ENCODE results near the gene PLOD2. TPM values are rescaled to one million over a fixed set of nuclear protein-coding genes. Genes with fewer than 3 reads are reported as not detected.

Gene PLOD2
- polyA plus RNA-seq, 4 donors: 17.8 to 118 (median 21.5) TPM

- H3K9me3 ChIP-seq (ENCODE audit: control insufficient read depth in 2 of 2, insufficient read depth in 1 of 2, low read depth in 1 of 2, low read length in 1 of 2): no peaks in the 10 kb centered on the region
- FAIRE-seq (no peak), DNase-seq (no peak)
- H3K27me3 ChIP-seq (ENCODE audit: control insufficient read depth in 3 of 3, insufficient read depth in 3 of 3, low read length in 3 of 3): no peaks in the 10 kb centered on the region
- no peaks in the 10 kb centered on the region for H3K4me1 ChIP-seq (ENCODE audit: control insufficient read depth in 3 of 3, insufficient read depth in 2 of 3, low read depth in 1 of 3, low read length in 2 of 3)
- no peak overlapping the region for H3K27ac ChIP-seq (ENCODE audit: low read depth in 1 of 3, low read length in 2 of 3)
- 73 to 87% (median 80%) methylated on average over 2 of the region's 2 CpGs for WGBS, 3 donors
- peaks cover 0 to 2% (median 0%) of the 10 kb centered on the region in 3 donors for H3K36me3 ChIP-seq (ENCODE audit: control insufficient read depth in 3 of 3, insufficient read depth in 2 of 3, low read depth in 1 of 3, low read length in 3 of 3)
- no peak overlapping the region for H3K4me3 ChIP-seq (ENCODE audit: low read depth in 1 of 3, low read length in 3 of 3)
These were observed 75.3 kb downstream of the PLOD2 start for GRCh38 chr3:146085678-146086077.

GRCh38 chr3:146080578-146080977 lies 80.4 kb downstream of the PLOD2 start:
- no peak for FAIRE-seq
- no peak overlapping the region for H3K4me3 ChIP-seq (ENCODE audit: low read depth in 1 of 3, low read length in 3 of 3)
- no peaks in the 10 kb centered on the region for H3K27me3 ChIP-seq (ENCODE audit: control insufficient read depth in 3 of 3, insufficient read depth in 3 of 3, low read length in 3 of 3)
- no peaks in the 10 kb centered on the region for H3K9me3 ChIP-seq (ENCODE audit: control insufficient read depth in 2 of 2, insufficient read depth in 1 of 2, low read depth in 1 of 2, low read length in 1 of 2)
- peaks cover 0 to 2% (median 2%) of the 10 kb centered on the region in 3 donors for H3K36me3 ChIP-seq (ENCODE audit: control insufficient read depth in 3 of 3, insufficient read depth in 2 of 3, low read depth in 1 of 3, low read length in 3 of 3)
- H3K4me1 ChIP-seq (ENCODE audit: control insufficient read depth in 3 of 3, insufficient read depth in 2 of 3, low read depth in 1 of 3, low read length in 2 of 3): no peaks in the 10 kb centered on the region
- H3K27ac ChIP-seq (ENCODE audit: low read depth in 1 of 3, low read length in 2 of 3): no peak overlapping the region
- WGBS, 3 donors: 63 to 77% (median 64%) methylated on average over 2 of the region's 2 CpGs
- no peak for DNase-seq

- H3K27me3 ChIP-seq (ENCODE audit: control insufficient read depth in 3 of 3, insufficient read depth in 3 of 3, low read length in 3 of 3): no peaks in the 10 kb centered on the region
- FAIRE-seq (no peak), DNase-seq (no peak)
- no peak overlapping the region for H3K4me3 ChIP-seq (ENCODE audit: low read depth in 1 of 3, low read length in 3 of 3)
- H3K9me3 ChIP-seq (ENCODE audit: control insufficient read depth in 2 of 2, insufficient read depth in 1 of 2, low read depth in 1 of 2, low read length in 1 of 2): no peaks in the 10 kb centered on the region
- H3K27ac ChIP-seq (ENCODE audit: low read depth in 1 of 3, low read length in 2 of 3): no peak overlapping the region
- 91 to 95% (median 94%) methylated on average over 2 of the region's 2 CpGs for WGBS, 3 donors
- peaks cover 0 to 2% (median 2%) of the 10 kb centered on the region in 3 donors for H3K36me3 ChIP-seq (ENCODE audit: control insufficient read depth in 3 of 3, insufficient read depth in 2 of 3, low read depth in 1 of 3, low read length in 3 of 3)
- no peaks in the 10 kb centered on the region for H3K4me1 ChIP-seq (ENCODE audit: control insufficient read depth in 3 of 3, insufficient read depth in 2 of 3, low read depth in 1 of 3, low read length in 2 of 3)
These were observed 83.0 kb downstream of the PLOD2 start for GRCh38 chr3:146078031-146078430.

GRCh38 chr3:146077181-146077580 lies 83.8 kb downstream of the PLOD2 start:
- no peak for FAIRE-seq
- Histone ChIP-seq H3K27ac (ENCODE audit: low read depth in 1 of 3, low read length in 2 of 3) (no peak overlapping the region), H3K4me3 (ENCODE audit: low read depth in 1 of 3, low read length in 3 of 3) (no peak overlapping the region), H3K36me3 (ENCODE audit: control insufficient read depth in 3 of 3, insufficient read depth in 2 of 3, low read depth in 1 of 3, low read length in 3 of 3) (peaks cover 0 to 2% (median 0%) of the 10 kb centered on the region in 3 donors), H3K27me3 (ENCODE audit: control insufficient read depth in 3 of 3, insufficient read depth in 3 of 3, low read length in 3 of 3) (no peaks in the 10 kb centered on the region), H3K4me1 (ENCODE audit: control insufficient read depth in 3 of 3, insufficient read depth in 2 of 3, low read depth in 1 of 3, low read length in 2 of 3) (no peaks in the 10 kb centered on the region), H3K9me3 (ENCODE audit: control insufficient read depth in 2 of 2, insufficient read depth in 1 of 2, low read depth in 1 of 2, low read length in 1 of 2) (no peaks in the 10 kb centered on the region)
- DNase-seq: no peak
- 88 to 95% (median 93%) methylated on average over 1 of the region's 1 CpG for WGBS, 3 donors

GRCh38 chr3:146072824-146073223 lies 88.2 kb downstream of the PLOD2 start:
- no peaks in the 10 kb centered on the region for H3K27me3 ChIP-seq (ENCODE audit: control insufficient read depth in 3 of 3, insufficient read depth in 3 of 3, low read length in 3 of 3)
- H3K4me1 ChIP-seq (ENCODE audit: control insufficient read depth in 3 of 3, insufficient read depth in 2 of 3, low read depth in 1 of 3, low read length in 2 of 3): no peaks in the 10 kb centered on the region
- H3K36me3 ChIP-seq (ENCODE audit: control insufficient read depth in 3 of 3, insufficient read depth in 2 of 3, low read depth in 1 of 3, low read length in 3 of 3): peaks cover 0 to 2% (median 0%) of the 10 kb centered on the region in 3 donors
- DNase-seq (no peak), FAIRE-seq (peak; percentile 72)
- no peaks in the 10 kb centered on the region for H3K9me3 ChIP-seq (ENCODE audit: control insufficient read depth in 2 of 2, insufficient read depth in 1 of 2, low read depth in 1 of 2, low read length in 1 of 2)
- no peak overlapping the region for H3K4me3 ChIP-seq (ENCODE audit: low read depth in 1 of 3, low read length in 3 of 3)
- H3K27ac ChIP-seq (ENCODE audit: low read depth in 1 of 3, low read length in 2 of 3): no peak overlapping the region

GRCh38 chr3:146072061-146072460 lies 88.9 kb downstream of the PLOD2 start:
- 45 to 69% (median 61%) methylated on average over 3 of the region's 3 CpGs for WGBS, 3 donors
- no peak overlapping the region for H3K27ac ChIP-seq (ENCODE audit: low read depth in 1 of 3, low read length in 2 of 3)
- no peaks in the 10 kb centered on the region for H3K9me3 ChIP-seq (ENCODE audit: control insufficient read depth in 2 of 2, insufficient read depth in 1 of 2, low read depth in 1 of 2, low read length in 1 of 2)
- FAIRE-seq (no peak), DNase-seq (peak in 1 of 2 donors; percentile 33)
- no peak overlapping the region for H3K4me3 ChIP-seq (ENCODE audit: low read depth in 1 of 3, low read length in 3 of 3)
- H3K4me1 ChIP-seq (ENCODE audit: control insufficient read depth in 3 of 3, insufficient read depth in 2 of 3, low read depth in 1 of 3, low read length in 2 of 3): no peaks in the 10 kb centered on the region
- H3K27me3 ChIP-seq (ENCODE audit: control insufficient read depth in 3 of 3, insufficient read depth in 3 of 3, low read length in 3 of 3): no peaks in the 10 kb centered on the region
- peaks cover 0 to 2% (median 0%) of the 10 kb centered on the region in 3 donors for H3K36me3 ChIP-seq (ENCODE audit: control insufficient read depth in 3 of 3, insufficient read depth in 2 of 3, low read depth in 1 of 3, low read length in 3 of 3)

- Histone ChIP-seq H3K9me3 (ENCODE audit: control insufficient read depth in 2 of 2, insufficient read depth in 1 of 2, low read depth in 1 of 2, low read length in 1 of 2) (no peaks in the 10 kb centered on the region), H3K4me1 (ENCODE audit: control insufficient read depth in 3 of 3, insufficient read depth in 2 of 3, low read depth in 1 of 3, low read length in 2 of 3) (no peaks in the 10 kb centered on the region), H3K36me3 (ENCODE audit: control insufficient read depth in 3 of 3, insufficient read depth in 2 of 3, low read depth in 1 of 3, low read length in 3 of 3) (peaks cover 0 to 2% (median 0%) of the 10 kb centered on the region in 3 donors), H3K27ac (ENCODE audit: low read depth in 1 of 3, low read length in 2 of 3) (no peak overlapping the region), H3K4me3 (ENCODE audit: low read depth in 1 of 3, low read length in 3 of 3) (no peak overlapping the region), H3K27me3 (ENCODE audit: control insufficient read depth in 3 of 3, insufficient read depth in 3 of 3, low read length in 3 of 3) (no peaks in the 10 kb centered on the region)
- FAIRE-seq (no peak), DNase-seq (no peak)
- 65 to 70% (median 65%) methylated on average over 2 of the region's 2 CpGs for WGBS, 3 donors
These were observed 89.4 kb downstream of the PLOD2 start for GRCh38 chr3:146071632-146072031.

GRCh38 chr3:146067048-146067447 lies 93.9 kb downstream of the PLOD2 start:
- Histone ChIP-seq H3K27me3 (ENCODE audit: control insufficient read depth in 3 of 3, insufficient read depth in 3 of 3, low read length in 3 of 3) (no peaks in the 10 kb centered on the region), H3K4me3 (ENCODE audit: low read depth in 1 of 3, low read length in 3 of 3) (no peak overlapping the region), H3K36me3 (ENCODE audit: control insufficient read depth in 3 of 3, insufficient read depth in 2 of 3, low read depth in 1 of 3, low read length in 3 of 3) (peaks cover 0 to 3% (median 2%) of the 10 kb centered on the region in 3 donors), H3K4me1 (ENCODE audit: control insufficient read depth in 3 of 3, insufficient read depth in 2 of 3, low read depth in 1 of 3, low read length in 2 of 3) (no peaks in the 10 kb centered on the region), H3K27ac (ENCODE audit: low read depth in 1 of 3, low read length in 2 of 3) (no peak overlapping the region), H3K9me3 (ENCODE audit: control insufficient read depth in 2 of 2, insufficient read depth in 1 of 2, low read depth in 1 of 2, low read length in 1 of 2) (no peaks in the 10 kb centered on the region)
- 88 to 93% (median 93%) methylated on average over 3 of the region's 3 CpGs for WGBS, 3 donors
- DNase-seq: no peak
- no peak for FAIRE-seq

GRCh38 chr3:146065573-146066006 lies 95.4 kb downstream of the PLOD2 start:
- H3K9me3 ChIP-seq (ENCODE audit: control insufficient read depth in 2 of 2, insufficient read depth in 1 of 2, low read depth in 1 of 2, low read length in 1 of 2): no peaks in the 10 kb centered on the region
- H3K4me1 ChIP-seq (ENCODE audit: control insufficient read depth in 3 of 3, insufficient read depth in 2 of 3, low read depth in 1 of 3, low read length in 2 of 3): no peaks in the 10 kb centered on the region
- peaks cover 0 to 3% (median 0%) of the 10 kb centered on the region in 3 donors for H3K36me3 ChIP-seq (ENCODE audit: control insufficient read depth in 3 of 3, insufficient read depth in 2 of 3, low read depth in 1 of 3, low read length in 3 of 3)
- whole genome bisulfite sequencing, 3 donors: 33 to 37% (median 34%) methylated on average over 2 of the region's 2 CpGs
- FAIRE-seq (peak; percentile 95), DNase-seq (peak; percentile 59 to 68)
- no peak overlapping the region for H3K27ac ChIP-seq (ENCODE audit: low read depth in 1 of 3, low read length in 2 of 3)
- no peak overlapping the region for H3K4me3 ChIP-seq (ENCODE audit: low read depth in 1 of 3, low read length in 3 of 3)
- no peaks in the 10 kb centered on the region for H3K27me3 ChIP-seq (ENCODE audit: control insufficient read depth in 3 of 3, insufficient read depth in 3 of 3, low read length in 3 of 3)
